GM18951 (cell line): Measurements from ENCODE around the gene CTNNA2.

Experiments
- POLR2A ChIP-seq: IDR thresholded peaks from 4 replicates; pipeline ENCODE4 v1.6.1; 2011; ENCODE audit warnings: mild to moderate bottlenecking; ENCODE audit not compliant: insufficient read length, insufficient read depth; ENCODE audit errors: extremely low read depth
- in situ Hi-C: fragments of 300-500 bp; cut with MboI; formaldehyde crosslinking; loops from one replicate; pipeline ENCODE4 v1.12.0; 2022; ENCODE audit warnings: low sequenced_read_pairs, mixed read lengths, inconsistent platforms; ENCODE audit not compliant: unreplicated experiment

Gene CTNNA2

GRCh38 chr2:80642465-80642864, 1129.6 kb downstream of the CTNNA2 start:
- no peak for TF ChIP-seq POLR2A
- in situ Hi-C loops = no loop called here

GRCh38 chr2:80643598-80643997, 1130.7 kb downstream of the CTNNA2 start:
- TF ChIP-seq POLR2A = no peak
- in situ Hi-C loops = no loop called here

DNA sequence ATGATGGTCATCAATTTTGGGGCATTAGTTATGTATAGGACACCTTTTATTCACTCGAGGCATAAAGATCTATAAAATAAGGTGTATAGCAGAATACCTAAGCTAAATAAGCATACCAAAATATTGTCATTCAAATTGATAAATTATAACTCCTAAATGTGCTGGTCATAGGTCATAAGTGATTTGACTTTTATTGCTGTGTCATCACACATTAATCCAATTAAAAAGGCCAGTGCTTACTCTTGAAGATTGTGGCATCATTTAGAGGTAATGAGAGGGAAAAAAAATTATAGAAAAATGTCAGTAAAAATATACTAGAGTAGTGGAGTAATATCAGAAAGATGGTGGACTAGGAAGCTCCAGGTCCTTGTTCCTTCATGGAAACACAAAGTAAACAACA, 1138.6 kb downstream of the CTNNA2 start:
- in situ Hi-C loops = no loop called here
- TF ChIP-seq POLR2A = no peak

DNA sequence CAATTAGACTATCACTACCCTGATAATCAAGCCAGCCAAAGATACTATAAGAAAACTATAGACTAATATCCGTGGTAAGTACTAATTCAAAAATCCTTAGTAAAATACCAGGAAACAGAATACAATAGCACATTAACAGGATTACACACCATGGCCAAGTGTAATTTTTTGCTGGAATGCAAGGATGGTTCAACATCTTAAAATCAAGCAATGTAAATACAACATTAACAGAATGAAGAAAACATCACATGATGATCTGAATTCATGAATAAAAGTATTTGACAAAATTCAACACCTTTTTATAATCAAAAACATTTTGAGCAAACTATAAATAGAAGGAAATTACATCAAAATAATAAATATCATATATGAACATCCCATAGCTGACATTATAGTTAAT, 1142.4 kb downstream of the CTNNA2 start:
- in situ Hi-C loops = no loop called here
- TF ChIP-seq POLR2A = no peak

- in situ Hi-C loops = no loop called here
- no peak for TF ChIP-seq POLR2A
Measured at GRCh38 chr2:80670763-80671162, 1157.9 kb downstream of the CTNNA2 start.

GRCh38 chr2:80687524-80687923, 1174.7 kb downstream of the CTNNA2 start:
- in situ Hi-C loops = no loop called here
- TF ChIP-seq POLR2A = no peak

DNA sequence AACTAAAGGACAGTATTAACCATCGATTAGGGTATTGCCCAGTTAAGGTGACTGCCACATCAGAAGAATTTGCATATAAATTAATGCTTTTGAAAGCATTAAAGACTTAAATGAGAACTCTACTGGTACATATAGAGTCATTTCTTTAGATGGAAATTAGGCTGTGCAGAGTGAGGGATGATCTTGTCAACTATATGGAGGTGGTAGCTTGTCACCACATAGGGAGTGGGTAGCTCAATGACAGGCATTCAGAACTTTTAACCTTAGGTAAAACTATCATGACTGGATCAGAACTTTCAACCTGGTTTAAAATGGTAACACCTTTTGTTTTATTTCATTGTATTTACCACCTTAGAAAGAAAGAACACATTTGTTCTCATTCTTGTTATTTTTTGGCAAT, 1176.3 kb downstream of the CTNNA2 start:
- in situ Hi-C loops = no loop called here
- TF ChIP-seq POLR2A = no peak
